ENCODE measurements around the gene GOSR1. TPM values are rescaled to one million over a fixed set of nuclear protein-coding genes. Genes with fewer than 3 reads are reported as not detected.
"Not testable (repeated sequence)": the region's sequence is repeated elsewhere in the genome, so short reads cannot be mapped to it uniquely, and the experiment has no call there.

Gene GOSR1
- total RNA-seq, 2 experiments from 2014 or later = 45.5 to 45.7 TPM

DNA sequence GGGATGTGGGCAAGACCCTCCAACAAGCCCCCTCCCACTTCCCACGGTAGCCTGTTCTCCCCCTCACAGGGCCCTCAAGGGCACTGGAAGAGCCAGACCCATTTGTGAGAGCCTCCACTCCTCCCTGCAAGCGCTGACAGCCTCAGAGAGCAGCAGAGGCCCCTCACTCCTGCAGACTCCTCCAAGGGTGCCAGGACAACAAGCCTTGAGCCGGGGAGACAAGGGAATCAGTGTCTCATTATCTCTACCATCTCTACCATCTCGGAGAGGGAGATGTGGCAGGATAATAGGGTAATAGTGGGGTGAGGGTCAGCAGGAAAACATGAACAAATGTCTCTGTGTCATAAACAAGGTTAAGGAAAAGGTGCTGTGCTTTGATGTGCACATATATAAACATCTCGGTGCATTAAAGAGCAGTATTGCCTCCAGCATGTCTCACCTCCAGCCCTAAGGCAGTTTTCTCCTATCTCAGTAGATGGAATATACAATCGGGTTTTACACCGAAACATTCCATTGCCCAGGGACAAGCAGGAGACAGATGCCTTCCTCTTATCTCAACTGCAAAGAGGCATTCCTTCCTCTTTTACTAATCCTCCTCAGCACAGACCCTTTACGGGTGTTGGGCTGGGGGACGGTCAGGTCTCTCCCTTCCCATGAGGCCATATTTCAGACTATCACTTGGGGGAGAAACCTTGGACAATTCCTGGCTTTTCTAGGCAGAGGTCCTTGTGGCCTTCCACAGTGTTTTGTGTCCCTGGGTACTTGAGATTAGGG is 86.1 kb downstream of the GOSR1 start:
- CTCF ChIA-PET; H3K36me3 Mint-ChIP-seq (ENCODE audit: low read depth); H3K4me3 Mint-ChIP-seq; POLR2A ChIA-PET; H3K9me3 Mint-ChIP-seq; H3K27ac Mint-ChIP-seq; H3K4me1 Mint-ChIP-seq: not testable (repeated sequence)
- H3K27me3 Mint-ChIP-seq = peaks cover 14% of the 10 kb centered on the region
- DNase-seq = peak; percentile 9

DNA sequence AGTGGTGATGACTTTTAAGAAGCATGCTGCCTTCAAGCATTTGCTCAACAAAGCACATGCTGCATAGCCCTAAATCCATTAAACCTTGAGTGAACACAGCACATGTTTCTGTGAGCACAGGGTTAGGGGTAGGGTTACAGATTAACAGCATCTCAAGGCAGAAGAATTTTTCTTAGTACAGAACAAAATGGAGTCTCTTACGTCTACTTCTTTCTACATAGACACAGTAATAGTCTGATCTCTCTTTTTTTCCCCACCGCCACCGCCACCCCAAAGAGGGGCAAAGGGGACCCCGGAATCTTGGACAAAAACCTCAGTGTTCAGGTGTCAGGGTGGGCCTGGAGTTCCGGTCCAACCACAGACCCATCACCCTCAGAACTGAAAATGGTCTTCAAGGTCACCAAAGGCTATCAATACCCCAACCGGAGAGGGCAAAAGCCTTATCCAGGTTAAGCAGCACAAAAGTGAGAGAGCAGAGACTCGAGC is 86.7 kb downstream of the GOSR1 start:
- CTCF ChIA-PET = not testable (repeated sequence)
- DNase-seq = peak; percentile 6

DNA sequence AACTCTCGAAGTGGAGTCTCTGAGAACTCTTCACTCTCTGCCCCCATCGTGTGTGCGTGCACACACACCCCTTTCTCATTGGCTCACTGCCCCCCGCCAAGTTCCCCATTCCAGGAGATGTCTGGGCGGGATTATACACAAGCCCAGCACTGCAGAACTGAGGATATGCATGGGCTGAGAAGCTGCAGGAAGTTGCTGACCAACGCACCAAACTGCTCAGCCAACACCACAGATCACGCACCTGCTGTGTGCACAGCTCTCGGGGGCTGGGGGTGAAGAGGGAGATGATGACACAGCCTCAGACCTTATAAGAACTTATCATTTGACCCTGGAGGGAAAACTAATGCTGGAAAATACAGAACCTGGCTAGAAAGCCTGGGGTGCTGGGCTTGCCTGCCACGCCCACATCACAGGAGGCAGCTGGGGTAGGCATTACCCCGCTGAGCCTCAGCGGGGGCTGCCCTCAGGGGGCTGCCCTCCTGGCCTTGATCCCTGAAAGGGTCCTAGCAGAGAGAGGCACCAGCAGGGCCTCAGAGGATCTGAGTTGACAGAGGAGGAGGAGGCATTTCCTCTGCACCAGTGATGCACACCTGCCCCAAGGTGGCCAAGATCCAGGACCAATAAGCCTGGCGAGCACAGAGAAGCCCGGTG is 87.3 kb downstream of the GOSR1 start:
- DNase-seq; H3K4me1 Mint-ChIP-seq; CTCF ChIA-PET; H3K4me3 Mint-ChIP-seq; H3K36me3 Mint-ChIP-seq (ENCODE audit: low read depth); H3K9me3 Mint-ChIP-seq; POLR2A ChIA-PET; H3K27ac Mint-ChIP-seq: not testable (repeated sequence)
- H3K27me3 Mint-ChIP-seq = peaks cover 14% of the 10 kb centered on the region

More for the DNA sequence above, 86.7 kb downstream of the GOSR1 start:
- H3K36me3 Mint-ChIP-seq (ENCODE audit: low read depth); H3K4me1 Mint-ChIP-seq; H3K27ac Mint-ChIP-seq; POLR2A ChIA-PET; H3K4me3 Mint-ChIP-seq; H3K9me3 Mint-ChIP-seq: not testable (repeated sequence)
- H3K27me3 Mint-ChIP-seq = peaks cover 14% of the 10 kb centered on the region

DNA sequence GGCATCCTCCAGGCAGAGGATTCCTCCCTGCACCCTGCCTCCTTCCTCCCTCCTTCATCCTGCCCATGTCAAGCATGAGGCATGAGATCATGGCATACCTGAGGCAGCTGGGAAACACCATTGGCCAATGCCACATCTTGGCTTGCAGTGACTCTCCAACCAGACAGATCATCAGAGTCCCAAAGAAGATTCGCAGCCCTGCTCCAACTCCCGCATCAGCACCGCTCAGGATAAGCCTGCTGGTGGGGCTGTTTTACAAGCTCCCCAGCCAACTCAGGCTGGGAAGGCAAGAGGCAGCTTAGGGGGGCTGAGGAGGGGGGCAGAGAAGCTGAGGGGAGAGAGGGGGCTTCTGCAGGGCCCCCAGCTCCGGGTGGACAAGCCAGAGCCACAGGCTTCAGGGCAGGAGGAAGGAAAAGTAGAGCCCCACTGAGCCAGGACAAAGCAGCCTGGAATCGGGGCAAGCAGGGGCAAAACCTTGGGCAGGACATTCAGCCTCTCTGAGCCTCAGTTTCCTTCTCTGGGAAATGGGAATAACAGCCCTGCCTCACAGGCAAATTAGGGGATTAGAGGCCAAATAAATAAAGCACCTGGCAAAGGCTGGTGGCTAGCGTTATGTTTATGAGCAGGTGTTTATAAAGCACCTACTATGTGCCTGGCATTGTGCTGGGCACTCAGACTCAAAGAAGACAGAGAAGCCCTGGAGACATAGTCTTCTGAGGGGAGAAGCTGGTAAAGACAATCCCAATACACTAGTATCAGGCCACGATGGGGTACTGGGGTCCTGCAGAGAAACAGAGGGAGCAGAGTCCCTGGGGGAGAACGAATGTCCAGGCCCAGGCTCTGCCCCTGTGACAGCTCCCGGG is 88.1 kb downstream of the GOSR1 start:
- ChIA-PET CTCF (no interaction called here), POLR2A (no interaction called here)
- no peaks in the 10 kb centered on the region for H3K4me1 Mint-ChIP-seq
- peak; percentile 11 for DNase-seq
- H3K9me3 Mint-ChIP-seq = no peaks in the 10 kb centered on the region
- H3K36me3 Mint-ChIP-seq (ENCODE audit: low read depth) = no peaks in the 10 kb centered on the region
- peaks cover 14% of the 10 kb centered on the region for H3K27me3 Mint-ChIP-seq
- H3K4me3 Mint-ChIP-seq = no peak overlapping the region
- H3K27ac Mint-ChIP-seq = no peak overlapping the region

DNA sequence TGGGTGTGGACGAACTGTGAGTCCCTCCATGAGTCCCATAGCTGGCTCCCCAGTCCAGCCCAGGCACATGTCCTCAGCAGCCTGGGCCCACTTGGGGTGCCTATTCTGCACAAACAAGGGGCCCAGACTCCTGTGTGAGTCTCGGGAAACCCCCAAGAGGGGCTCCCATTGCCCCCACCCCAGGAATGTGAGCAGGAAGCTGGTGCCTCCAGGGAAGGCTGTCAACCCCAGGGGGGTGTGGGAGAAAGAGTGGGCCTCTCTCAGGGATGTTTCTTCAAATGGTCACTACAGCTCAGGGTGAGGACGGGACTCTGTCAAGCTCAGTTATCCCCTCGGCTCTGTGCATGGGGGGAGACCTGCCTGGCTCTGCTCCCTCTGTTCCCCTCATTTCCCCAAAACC is 88.9 kb downstream of the GOSR1 start:
- POLR2A ChIA-PET; H3K4me3 Mint-ChIP-seq; CTCF ChIA-PET; H3K9me3 Mint-ChIP-seq; H3K4me1 Mint-ChIP-seq; H3K36me3 Mint-ChIP-seq (ENCODE audit: low read depth); H3K27ac Mint-ChIP-seq: not testable (repeated sequence)
- H3K27me3 Mint-ChIP-seq = peaks cover 14% of the 10 kb centered on the region
- DNase-seq = peak; percentile 14

DNA sequence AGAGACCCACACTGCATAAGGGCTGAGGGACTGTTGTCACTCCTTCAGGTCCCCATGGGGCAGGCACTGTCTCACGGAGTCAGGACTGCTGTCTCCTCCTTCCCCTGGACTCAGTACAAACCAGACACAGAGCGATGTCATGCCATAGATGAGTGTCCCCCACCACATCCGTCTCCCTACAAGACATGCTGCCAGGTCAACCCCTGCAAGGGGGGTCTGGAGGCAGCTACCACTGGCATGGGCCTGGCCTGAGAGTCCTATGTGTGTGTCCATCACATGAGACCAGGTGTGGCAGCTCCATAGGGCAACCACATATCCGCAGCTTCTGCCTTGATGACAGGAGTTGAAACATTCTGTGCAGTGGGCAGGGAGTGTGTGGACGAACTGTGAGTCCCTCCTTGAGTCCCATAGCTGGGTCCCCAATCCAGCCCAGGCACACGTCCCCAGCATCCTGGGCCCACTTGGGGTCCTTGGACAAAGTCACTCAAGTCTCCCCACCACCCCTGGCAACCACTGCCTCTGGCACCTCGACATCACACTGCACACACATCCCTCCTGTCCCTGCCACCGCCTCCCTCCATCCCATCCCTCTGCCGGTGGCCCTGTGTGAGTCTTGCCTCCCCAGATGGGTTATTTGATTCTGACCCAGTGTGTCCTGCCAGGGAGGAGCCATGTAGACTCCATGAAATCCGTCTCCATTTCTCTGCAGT is 89.5 kb downstream of the GOSR1 start:
- H3K36me3 Mint-ChIP-seq (ENCODE audit: low read depth); H3K4me3 Mint-ChIP-seq; H3K9me3 Mint-ChIP-seq; POLR2A ChIA-PET; H3K27ac Mint-ChIP-seq; CTCF ChIA-PET; H3K4me1 Mint-ChIP-seq: not testable (repeated sequence)
- peaks cover 13% of the 10 kb centered on the region for H3K27me3 Mint-ChIP-seq
- peak; percentile 14 for DNase-seq

DNA sequence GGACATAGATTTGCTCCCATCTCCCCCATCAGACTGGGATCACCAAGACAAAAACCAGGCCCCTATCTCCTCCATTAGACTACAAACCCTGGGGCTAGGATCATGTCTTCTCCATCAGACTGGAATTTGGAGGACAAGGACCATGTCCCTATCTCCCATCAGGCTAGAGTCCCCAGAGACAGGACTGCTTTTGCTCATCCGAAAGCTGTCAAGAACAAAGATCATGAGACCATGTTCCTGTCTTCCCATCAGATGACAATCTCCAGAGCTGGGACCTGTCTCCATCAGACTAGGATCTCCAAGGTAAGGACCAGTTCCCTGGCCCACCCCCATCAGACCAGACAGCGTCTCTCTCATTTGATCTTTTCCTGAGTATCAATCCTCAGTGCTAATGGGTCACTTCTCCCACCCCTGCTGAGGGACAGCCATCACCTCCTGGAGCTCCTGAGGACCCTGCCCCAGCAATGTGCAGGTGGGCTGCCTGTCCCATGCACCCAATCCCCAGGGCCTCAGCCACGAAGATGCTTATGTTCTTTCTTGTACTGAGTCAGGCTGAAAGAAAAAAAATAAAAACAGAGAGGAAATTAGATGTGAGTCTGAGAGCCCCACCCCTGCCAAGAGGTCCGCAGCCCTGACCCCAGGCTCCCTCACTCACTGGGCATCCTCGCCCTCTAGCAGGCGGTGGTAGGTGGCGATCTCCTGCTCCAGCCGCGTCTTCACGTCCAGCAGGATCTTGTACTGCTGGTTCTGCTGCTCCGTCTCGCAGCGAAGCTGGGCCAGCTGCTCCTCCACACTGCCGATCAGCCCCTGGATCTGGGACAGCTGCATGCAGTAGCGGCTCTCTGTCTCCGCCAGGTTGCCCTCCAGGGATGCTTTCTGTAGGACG is 90.3 kb downstream of the GOSR1 start:
- H3K4me1 Mint-ChIP-seq = no peaks in the 10 kb centered on the region
- no peak overlapping the region for H3K4me3 Mint-ChIP-seq
- no peaks in the 10 kb centered on the region for H3K9me3 Mint-ChIP-seq
- CTCF ChIA-PET = no interaction called here
- H3K36me3 Mint-ChIP-seq (ENCODE audit: low read depth) = no peaks in the 10 kb centered on the region
- POLR2A ChIA-PET = no interaction called here
- H3K27ac Mint-ChIP-seq = no peak overlapping the region
- H3K27me3 Mint-ChIP-seq = peaks cover 11% of the 10 kb centered on the region
- DNase-seq = peak; percentile 14

DNA sequence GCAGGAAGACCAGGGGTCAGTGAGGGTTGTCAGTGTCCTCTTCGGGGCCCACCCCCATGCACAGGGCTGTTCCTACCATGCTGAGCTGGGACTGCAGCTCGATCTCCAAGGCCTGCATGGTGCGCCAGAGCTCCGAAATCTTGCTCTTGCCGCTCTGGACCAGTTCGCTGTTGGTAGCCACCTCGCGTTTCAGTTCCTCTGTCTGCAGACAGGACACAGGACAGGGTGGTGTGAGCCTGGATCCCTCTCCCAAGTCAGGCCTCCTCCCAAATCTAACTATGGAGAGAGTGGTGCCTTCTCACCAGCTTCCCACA is 90.9 kb downstream of the GOSR1 start:
- Mint-ChIP-seq H3K27me3 (peaks cover 11% of the 10 kb centered on the region), H3K4me1 (no peaks in the 10 kb centered on the region), H3K4me3 (no peak overlapping the region), H3K9me3 (no peaks in the 10 kb centered on the region), H3K36me3 (ENCODE audit: low read depth) (no peaks in the 10 kb centered on the region), H3K27ac (no peak overlapping the region)
- POLR2A ChIA-PET = no interaction called here
- DNase-seq = no peak
- CTCF ChIA-PET = no interaction called here

DNA sequence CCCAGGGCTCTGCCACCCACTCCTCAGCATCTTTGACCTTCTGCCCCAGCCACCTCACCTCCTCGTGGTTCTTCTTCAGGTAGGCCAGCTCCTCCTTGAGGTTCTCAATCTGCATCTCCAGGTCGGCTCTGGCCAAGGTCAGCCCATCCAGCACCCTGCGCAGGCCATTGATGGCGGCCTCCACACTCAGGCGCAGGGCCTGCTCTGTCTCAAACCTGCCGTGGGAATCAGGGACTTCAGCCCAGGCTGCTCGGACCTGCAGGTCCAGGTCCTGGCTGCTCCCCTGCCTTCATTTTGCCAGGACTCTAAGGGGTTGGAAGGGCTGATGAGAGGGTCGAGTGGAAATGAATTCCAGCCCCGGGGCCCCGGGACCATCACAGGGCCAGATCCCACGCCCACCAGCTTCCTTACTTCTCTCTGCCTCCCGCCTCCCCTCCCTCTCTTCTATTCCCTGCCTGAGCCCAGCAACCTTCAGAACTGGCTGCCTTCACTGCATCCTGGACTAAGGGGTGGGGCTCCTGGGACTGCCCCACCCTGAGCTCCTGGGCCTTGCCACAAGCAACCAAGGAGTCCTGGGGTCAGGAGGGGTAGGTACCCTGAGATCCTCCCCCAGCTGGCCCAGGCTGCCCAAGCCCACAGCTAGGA is 92.4 kb downstream of the GOSR1 start:
- DNase-seq; H3K9me3 Mint-ChIP-seq; CTCF ChIA-PET; POLR2A ChIA-PET; H3K36me3 Mint-ChIP-seq (ENCODE audit: low read depth); H3K27me3 Mint-ChIP-seq; H3K4me1 Mint-ChIP-seq; H3K4me3 Mint-ChIP-seq; H3K27ac Mint-ChIP-seq: not testable (repeated sequence)

DNA sequence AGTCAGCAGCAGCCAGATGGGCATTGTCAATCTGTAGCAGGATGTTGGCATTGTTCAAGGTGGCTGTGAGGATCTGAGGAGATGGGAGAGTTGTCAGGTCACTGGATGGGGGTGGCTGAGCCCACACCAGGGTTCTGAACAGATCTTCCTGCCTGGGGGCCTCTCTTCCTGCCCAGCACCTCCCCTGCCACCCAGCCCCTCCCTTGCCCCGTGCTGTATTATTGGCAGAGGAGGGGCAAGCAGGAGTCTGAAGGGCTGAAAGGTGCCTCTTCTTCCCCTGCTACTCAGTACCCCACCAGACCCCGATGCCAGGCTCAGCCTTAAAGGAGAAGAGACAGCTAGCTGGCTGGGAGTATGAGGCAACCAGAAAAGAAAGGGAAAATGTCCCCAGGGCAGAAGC is 93.0 kb downstream of the GOSR1 start:
- Mint-ChIP-seq H3K27me3 (peaks cover 2% of the 10 kb centered on the region), H3K4me1 (no peaks in the 10 kb centered on the region), H3K4me3 (no peak overlapping the region), H3K36me3 (ENCODE audit: low read depth) (no peaks in the 10 kb centered on the region), H3K27ac (no peak overlapping the region), H3K9me3 (no peaks in the 10 kb centered on the region)
- CTCF ChIA-PET = no interaction called here
- DNase-seq = no peak
- POLR2A ChIA-PET = no interaction called here

DNA sequence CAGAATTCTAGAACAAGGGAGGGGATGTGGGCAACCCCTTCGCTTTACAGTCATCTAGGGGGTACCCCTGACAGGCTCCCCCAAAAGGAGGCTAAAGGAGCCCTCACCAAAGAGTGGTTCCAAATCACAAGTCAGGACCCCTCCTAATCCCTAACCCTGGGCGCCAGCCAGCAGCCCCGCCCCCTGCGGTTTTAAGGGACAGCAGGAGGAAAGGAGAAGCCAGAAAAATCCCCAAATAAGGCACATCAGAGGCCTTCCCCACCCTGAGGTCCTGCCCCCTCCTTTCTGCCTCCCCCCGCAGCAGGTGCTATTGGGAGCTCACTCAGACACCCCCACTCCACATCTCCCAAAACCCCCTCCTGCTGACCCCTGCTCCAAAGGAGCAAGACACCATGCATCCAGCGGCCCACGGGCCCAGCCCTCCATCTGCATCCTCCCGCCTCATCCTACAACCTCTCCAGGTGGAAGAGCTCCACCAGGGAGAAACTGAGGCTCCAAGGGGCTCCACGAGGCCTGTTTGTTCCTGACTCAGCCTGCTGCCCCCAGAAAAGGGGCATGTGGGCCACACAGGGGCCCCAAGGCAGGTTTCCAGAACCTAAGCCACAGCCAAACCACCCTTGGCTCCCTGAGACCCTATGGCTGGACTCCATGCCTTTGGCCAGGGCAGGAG is 93.5 kb downstream of the GOSR1 start:
- H3K4me3 Mint-ChIP-seq = no peak overlapping the region
- H3K36me3 Mint-ChIP-seq (ENCODE audit: low read depth) = no peaks in the 10 kb centered on the region
- POLR2A ChIA-PET = no interaction called here
- H3K27me3 Mint-ChIP-seq = peaks cover 2% of the 10 kb centered on the region
- H3K27ac Mint-ChIP-seq = no peak overlapping the region
- H3K9me3 Mint-ChIP-seq = no peaks in the 10 kb centered on the region
- no peaks in the 10 kb centered on the region for H3K4me1 Mint-ChIP-seq
- CTCF ChIA-PET = no interaction called here
- peak; percentile 11 for DNase-seq

DNA sequence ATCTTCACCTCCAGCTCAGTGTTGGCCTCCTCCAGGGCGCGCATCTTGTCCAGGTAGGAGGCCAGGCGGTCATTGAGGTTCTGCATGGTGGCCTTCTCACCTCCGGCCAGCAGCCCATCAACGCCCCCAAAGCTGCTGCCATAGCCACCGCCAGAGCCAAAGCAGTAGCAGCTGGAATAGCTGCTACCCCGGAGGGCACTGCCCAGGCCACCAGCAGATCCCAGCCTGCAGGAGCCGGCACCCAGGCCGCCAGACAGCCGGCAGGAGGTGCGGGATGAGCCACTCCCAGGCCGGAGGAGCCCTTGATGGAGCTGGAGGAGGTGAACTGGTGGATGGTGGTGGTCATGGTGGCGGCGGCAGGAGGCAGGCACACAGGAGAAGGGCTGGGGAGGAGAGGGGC is 94.2 kb downstream of the GOSR1 start:
- H3K4me1 Mint-ChIP-seq; H3K36me3 Mint-ChIP-seq (ENCODE audit: low read depth); CTCF ChIA-PET: not testable (repeated sequence)

More for the DNA sequence above, 94.2 kb downstream of the GOSR1 start:
- POLR2A ChIA-PET, DNase-seq, H3K27ac Mint-ChIP-seq, H3K27me3 Mint-ChIP-seq, H3K4me3 Mint-ChIP-seq, H3K9me3 Mint-ChIP-seq: not testable (repeated sequence)
